Naive B cell (primary cell): ENCODE results near the gene SMARCB1. TPM values are rescaled to one million over a fixed set of nuclear protein-coding genes. Genes with fewer than 3 reads are reported as not detected.

Experiments used
- ATAC-seq, 2 donors: fragments of 150-1000 bp; cut with Tn5 transposase; 2 replicates each; pipeline ENCODE4 v1.10.0; 2021; ENCODE audit warnings: low read depth in 2 of 2, mild to moderate bottlenecking in 2 of 2, moderate library complexity in 2 of 2
- DNase-seq: peaks from one replicate; pipeline ENCODE4 v3.0.0; 2022
- H3K27ac Mint-ChIP-seq, 6 donors: one replicate each; pipeline ENCODE4 v1.8.0; 2020 to 2022; ENCODE audit warnings: mild to moderate bottlenecking in 6 of 6, mixed read lengths in 6 of 6, moderate library complexity in 5 of 6, inconsistent platforms in 2 of 6
- H3K27me3 Mint-ChIP-seq, 3 donors: one replicate each; pipeline ENCODE4 v1.8.0; 2021 to 2022; ENCODE audit warnings: mixed read lengths in 3 of 3, mild to moderate bottlenecking in 1 of 3
- H3K36me3 Mint-ChIP-seq, 2 donors: one replicate each; pipeline ENCODE4 v1.8.0; 2020 to 2022; ENCODE audit warnings: mixed read lengths in 2 of 2, inconsistent platforms in 1 of 2, mild to moderate bottlenecking in 1 of 2
- H3K4me1 Mint-ChIP-seq, 3 donors: one replicate each; pipeline ENCODE4 v1.8.0; 2020 to 2022; ENCODE audit warnings: mixed read lengths in 3 of 3, inconsistent platforms in 1 of 3, mild to moderate bottlenecking in 1 of 3, moderate library complexity in 1 of 3
- H3K4me3 Mint-ChIP-seq, 8 donors: one replicate each; pipeline ENCODE4 v1.8.0; 2020 to 2022; ENCODE audit warnings: mild to moderate bottlenecking in 8 of 8, mixed read lengths in 8 of 8, moderate library complexity in 8 of 8, inconsistent platforms in 2 of 8
- H3K9me3 Mint-ChIP-seq, 7 donors: one replicate each; pipeline ENCODE4 v1.8.0; 2020 to 2022; ENCODE audit warnings: mixed read lengths in 7 of 7, mild to moderate bottlenecking in 5 of 7, inconsistent platforms in 2 of 7, moderate library complexity in 1 of 7
- polyA plus RNA-seq, 6 donors: library from polyadenylated mRNA; unstranded; fragments of 300-500 nt; fragmentation: Illumina TruSeq; gene quantifications; one replicate each; pipeline ENCODE4 v1.2.3, GENCODE V29; 2021; ENCODE audit warnings: low read depth in 6 of 6

Gene SMARCB1
- polyA plus RNA-seq, 6 donors from 2014 or later: 73.0 to 90.9 (median 78.1) TPM

- no peak for DNase-seq
- Mint-ChIP-seq H3K36me3 (no peaks in the 10 kb centered on the region), H3K27ac (peak overlapping the region; percentile 99 to 100 (median 100)), H3K4me1 (peaks cover 53 to 73% (median 72%) of the 10 kb centered on the region in 3 donors), H3K4me3 (peak overlapping the region; percentile 91 to 99 (median 97)), H3K27me3 (no peaks in the 10 kb centered on the region), H3K9me3 (no peaks in the 10 kb centered on the region)
- ATAC-seq: peak; percentile 47 to 48
These were observed 34.0 kb upstream of the SMARCB1 start for GRCh38 chr22:23752750-23753149.

GRCh38 chr22:23753385-23753784, 33.4 kb upstream of the SMARCB1 start:
- H3K9me3 Mint-ChIP-seq: no peaks in the 10 kb centered on the region
- H3K36me3 Mint-ChIP-seq: no peaks in the 10 kb centered on the region
- peak overlapping the region; percentile 91 to 99 (median 97) for H3K4me3 Mint-ChIP-seq
- peaks cover 53 to 74% (median 72%) of the 10 kb centered on the region in 3 donors for H3K4me1 Mint-ChIP-seq
- peak overlapping the region; percentile 98 to 100 (median 100) for H3K27ac Mint-ChIP-seq
- no peaks in the 10 kb centered on the region for H3K27me3 Mint-ChIP-seq
- DNase-seq (no peak), ATAC-seq (peak; percentile 5 to 6)

GRCh38 chr22:23754220-23754919, 32.4 kb upstream of the SMARCB1 start, which contains the start of gene VPREB3:
Gene VPREB3, minus strand, starts transcription at chr22:23754425. Its CDS starts 62 bp downstream, at chr22:23754363.
- H3K9me3 Mint-ChIP-seq: no peaks in the 10 kb centered on the region
- peak within 1 kb of the TSS; percentile 91 to 99 (median 97) for H3K4me3 Mint-ChIP-seq
- ATAC-seq (no peak), DNase-seq (peak; percentile 55)
- H3K36me3 Mint-ChIP-seq: no peaks in the 10 kb centered on the region
- no peaks in the 10 kb centered on the region for H3K27me3 Mint-ChIP-seq
- peaks cover 53 to 74% (median 72%) of the 10 kb centered on the region in 3 donors for H3K4me1 Mint-ChIP-seq
- peak within 1 kb of the TSS; percentile 98 to 100 (median 100) for H3K27ac Mint-ChIP-seq

- H3K27ac Mint-ChIP-seq: peak overlapping the region; percentile 34 to 100 (median 100)
- no peaks in the 10 kb centered on the region for H3K27me3 Mint-ChIP-seq
- ATAC-seq (no peak), DNase-seq (no peak)
- no peaks in the 10 kb centered on the region for H3K9me3 Mint-ChIP-seq
- H3K36me3 Mint-ChIP-seq: no peaks in the 10 kb centered on the region
- peak overlapping the region; percentile 46 to 98 (median 92) for H3K4me3 Mint-ChIP-seq
- H3K4me1 Mint-ChIP-seq: peaks cover 47 to 70% (median 69%) of the 10 kb centered on the region in 3 donors
These were observed 31.7 kb upstream of the SMARCB1 start for GRCh38 chr22:23754980-23755636.

GRCh38 chr22:23755711-23756110, 31.1 kb upstream of the SMARCB1 start:
- no peak for DNase-seq
- ATAC-seq: no peak
- Mint-ChIP-seq H3K27me3 (no peaks in the 10 kb centered on the region), H3K9me3 (no peaks in the 10 kb centered on the region), H3K36me3 (no peaks in the 10 kb centered on the region), H3K4me3 (peak overlapping the region in 6 of 8 donors; percentile 16 to 95 (median 82)), H3K27ac (peak overlapping the region in 3 of 6 donors; percentile 33 to 100 (median 36)), H3K4me1 (peaks cover 47 to 70% (median 69%) of the 10 kb centered on the region in 3 donors)

- peak overlapping the region in 6 of 8 donors; percentile 32 to 78 (median 67) for H3K4me3 Mint-ChIP-seq
- H3K36me3 Mint-ChIP-seq: no peaks in the 10 kb centered on the region
- H3K27ac Mint-ChIP-seq: peak overlapping the region; percentile 9 to 90 (median 68)
- DNase-seq: no peak
- no peaks in the 10 kb centered on the region for H3K27me3 Mint-ChIP-seq
- H3K9me3 Mint-ChIP-seq: no peaks in the 10 kb centered on the region
- no peak for ATAC-seq
- H3K4me1 Mint-ChIP-seq: peaks cover 52 to 77% (median 69%) of the 10 kb centered on the region in 3 donors
These were observed 29.9 kb upstream of the SMARCB1 start for GRCh38 chr22:23756891-23757290.

- Mint-ChIP-seq H3K27me3 (no peaks in the 10 kb centered on the region), H3K9me3 (no peaks in the 10 kb centered on the region), H3K27ac (peak overlapping the region in 1 of 6 donors; percentile 44), H3K4me3 (no peak overlapping the region), H3K4me1 (peaks cover 52 to 73% (median 65%) of the 10 kb centered on the region in 3 donors), H3K36me3 (no peaks in the 10 kb centered on the region)
- DNase-seq (no peak), ATAC-seq (no peak)
These were observed 27.2 kb upstream of the SMARCB1 start for GRCh38 chr22:23759566-23759965.

- ATAC-seq: no peak
These were observed 26.7 kb upstream of the SMARCB1 start for GRCh38 chr22:23760056-23760455.

GRCh38 chr22:23762842-23763578, 23.8 kb upstream of the SMARCB1 start, which contains the start of gene C22orf15:
Gene C22orf15, plus strand, starts transcription at chr22:23762990. Its CDS starts 317 bp downstream, at chr22:23763307.
- no peaks in the 10 kb centered on the region for H3K9me3 Mint-ChIP-seq
- H3K27me3 Mint-ChIP-seq: no peaks in the 10 kb centered on the region
- H3K27ac Mint-ChIP-seq: peak within 1 kb of the TSS; percentile 70 to 93 (median 84)
- H3K4me3 Mint-ChIP-seq: peak within 1 kb of the TSS; percentile 78 to 89 (median 82)
- no peaks in the 10 kb centered on the region for H3K36me3 Mint-ChIP-seq
- no peak for DNase-seq
- peak in 1 of 2 donors; percentile 5 for ATAC-seq
- H3K4me1 Mint-ChIP-seq: peaks cover 45 to 63% (median 58%) of the 10 kb centered on the region in 3 donors

More at GRCh38 chr22:23760056-23760455, 26.7 kb upstream of the SMARCB1 start:
- no peaks in the 10 kb centered on the region for H3K9me3 Mint-ChIP-seq
- peak overlapping the region in 2 of 6 donors; percentile 44 to 93 for H3K27ac Mint-ChIP-seq
- H3K4me3 Mint-ChIP-seq: peak overlapping the region in 2 of 8 donors; percentile 31 to 40
- no peak for DNase-seq
- no peaks in the 10 kb centered on the region for H3K36me3 Mint-ChIP-seq
- H3K27me3 Mint-ChIP-seq: no peaks in the 10 kb centered on the region
- H3K4me1 Mint-ChIP-seq: peaks cover 52 to 73% (median 65%) of the 10 kb centered on the region in 3 donors

- peak overlapping the region; percentile 78 to 89 (median 82) for H3K4me3 Mint-ChIP-seq
- peak overlapping the region in 4 of 6 donors; percentile 74 to 93 (median 84) for H3K27ac Mint-ChIP-seq
- peak; percentile 45 for DNase-seq
- peak; percentile 22 to 37 for ATAC-seq
- peaks cover 48 to 63% (median 60%) of the 10 kb centered on the region in 3 donors for H3K4me1 Mint-ChIP-seq
- H3K27me3 Mint-ChIP-seq: no peaks in the 10 kb centered on the region
- H3K9me3 Mint-ChIP-seq: no peaks in the 10 kb centered on the region
- H3K36me3 Mint-ChIP-seq: no peaks in the 10 kb centered on the region
These were observed 23.2 kb upstream of the SMARCB1 start for GRCh38 chr22:23763579-23763945.

GRCh38 chr22:23763954-23764353, 22.8 kb upstream of the SMARCB1 start:
- DNase-seq (no peak), ATAC-seq (no peak)
- H3K36me3 Mint-ChIP-seq: no peaks in the 10 kb centered on the region
- no peaks in the 10 kb centered on the region for H3K27me3 Mint-ChIP-seq
- peaks cover 49 to 66% (median 63%) of the 10 kb centered on the region in 3 donors for H3K4me1 Mint-ChIP-seq
- no peaks in the 10 kb centered on the region for H3K9me3 Mint-ChIP-seq
- H3K4me3 Mint-ChIP-seq: peak overlapping the region; percentile 78 to 89 (median 82)
- peak overlapping the region in 4 of 6 donors; percentile 69 to 79 (median 75) for H3K27ac Mint-ChIP-seq

- Mint-ChIP-seq H3K9me3 (no peaks in the 10 kb centered on the region), H3K27ac (peak overlapping the region; percentile 16 to 79 (median 54)), H3K4me3 (peak overlapping the region in 7 of 8 donors; percentile 45 to 83 (median 53)), H3K27me3 (no peaks in the 10 kb centered on the region), H3K4me1 (peaks cover 56 to 72% (median 70%) of the 10 kb centered on the region in 3 donors), H3K36me3 (no peaks in the 10 kb centered on the region)
- ATAC-seq (no peak), DNase-seq (no peak)
These were observed 21.6 kb upstream of the SMARCB1 start for GRCh38 chr22:23764899-23765881.
